Hepatocyte (in vitro differentiated cells): Measurements from ENCODE around the gene LSM11. TPM values are rescaled to one million over a fixed set of nuclear protein-coding genes. Genes with fewer than 3 reads are reported as not detected.
"Not testable (repeated sequence)": the region's sequence is repeated elsewhere in the genome, so short reads cannot be mapped to it uniquely, and the experiment has no call there.

Source experiments
- DNase-seq: peaks from one replicate; pipeline ENCODE4 v3.0.0-alpha.2; 2016; ENCODE audit warnings: low spot score
- H2AFZ ChIP-seq: fragments of 200-600 bp; sonication (generic); 2 replicates; pipeline ENCODE4 v1.6.0; 2016; ENCODE audit warnings: antibody characterized with exemption, mild to moderate bottlenecking
- H3K27ac ChIP-seq: fragments of 200-600 bp; sonication (generic); 2 replicates; pipeline ENCODE4 v1.5.1; 2016; ENCODE audit warnings: mild to moderate bottlenecking
- H3K27me3 ChIP-seq: fragments of 200-600 bp; sonication (generic); 2 replicates; pipeline ENCODE4 v1.6.1; 2016
- H3K36me3 ChIP-seq: fragments of 200-600 bp; sonication (generic); replicated peaks from 2 replicates; pipeline ENCODE4 v1.5.1; 2016; ENCODE audit warnings: low read depth; ENCODE audit not compliant: insufficient read depth
- H3K4me1 ChIP-seq: fragments of 200-600 bp; sonication (generic); 2 replicates; pipeline ENCODE4 v1.5.1; 2016; ENCODE audit warnings: mild to moderate bottlenecking, moderate library complexity; ENCODE audit not compliant: insufficient read depth
- H3K4me2 ChIP-seq: fragments of 200-600 bp; sonication (generic); 2 replicates; pipeline ENCODE4 v1.6.0; 2016
- H3K4me3 ChIP-seq: fragments of 200-600 bp; sonication (generic); 2 replicates; pipeline ENCODE4 v1.5.1; 2016; ENCODE audit warnings: mild to moderate bottlenecking
- H3K79me2 ChIP-seq: fragments of 200-600 bp; sonication (generic); 2 replicates; pipeline ENCODE4 v1.6.0; 2017; ENCODE audit warnings: mild to moderate bottlenecking
- H3K9me2 ChIP-seq: fragments of 200-600 bp; sonication (generic); replicated peaks from 2 replicates; pipeline ENCODE4 v1.6.0; 2017; ENCODE audit warnings: mild to moderate bottlenecking; ENCODE audit not compliant: insufficient read depth
- H3K9me3 ChIP-seq: fragments of 200-600 bp; sonication (generic); 2 replicates; pipeline ENCODE4 v1.5.1; 2016; ENCODE audit warnings: low read depth, mild to moderate bottlenecking
- H4K20me1 ChIP-seq: fragments of 200-600 bp; sonication (generic); 2 replicates; pipeline ENCODE4 v1.6.0; 2016; ENCODE audit warnings: mild to moderate bottlenecking; ENCODE audit not compliant: insufficient read depth, poor library complexity, severe bottlenecking
- EZH2 ChIP-seq: fragments of 200-600 bp; sonication (generic); IDR thresholded peaks from 2 replicates; pipeline ENCODE4 v1.6.1; 2016; ENCODE audit warnings: antibody characterized with exemption, mild to moderate bottlenecking, borderline replicate concordance
- EZH2phosphoT487 ChIP-seq: fragments of 200-600 bp; sonication (generic); IDR thresholded peaks from one replicate; pipeline ENCODE4 v1.6.1; 2018; ENCODE audit warnings: antibody characterized with exemption, mild to moderate bottlenecking, low read depth, moderate library complexity; ENCODE audit not compliant: unreplicated experiment, severe bottlenecking
- WGBS: methylation state at CpG from one replicate; pipeline ENCODE4 v1.1.6; 2016; ENCODE audit warnings: low lambda C conversion rate; ENCODE audit errors: missing lambda C conversion rate; 5-methylcytosine and 5-hydroxymethylcytosine counted together
- polyA plus RNA-seq: library from polyadenylated mRNA; unstranded; fragments of >200 nt; fragmentation: Nextera tagmentation; extraction: Ambion mirVana; gene quantifications from 2 replicates; pipeline ENCODE4 v1.2.1, GENCODE V29; 2016
- total RNA-seq: library from RNA; depleted of rRNA; stranded (reverse); fragments of >200 nt; gene quantifications from 2 replicates; pipeline ENCODE4 v1.2.3, GENCODE V29; 2014
- TF ChIP-seq, protein P1 (sequence below): fragments of 200-600 bp; sonication (generic); IDR thresholded peaks from 2 replicates; pipeline ENCODE4 v1.5.1; 2016; ENCODE audit warnings: antibody characterized with exemption, mild to moderate bottlenecking; ENCODE audit not compliant: poor library complexity

LSM11 gene
- total RNA-seq (4.7 and 6.4 TPM in 2 replicates), polyA plus RNA-seq (1.3 and 2.1 TPM in 2 replicates)

DNA sequence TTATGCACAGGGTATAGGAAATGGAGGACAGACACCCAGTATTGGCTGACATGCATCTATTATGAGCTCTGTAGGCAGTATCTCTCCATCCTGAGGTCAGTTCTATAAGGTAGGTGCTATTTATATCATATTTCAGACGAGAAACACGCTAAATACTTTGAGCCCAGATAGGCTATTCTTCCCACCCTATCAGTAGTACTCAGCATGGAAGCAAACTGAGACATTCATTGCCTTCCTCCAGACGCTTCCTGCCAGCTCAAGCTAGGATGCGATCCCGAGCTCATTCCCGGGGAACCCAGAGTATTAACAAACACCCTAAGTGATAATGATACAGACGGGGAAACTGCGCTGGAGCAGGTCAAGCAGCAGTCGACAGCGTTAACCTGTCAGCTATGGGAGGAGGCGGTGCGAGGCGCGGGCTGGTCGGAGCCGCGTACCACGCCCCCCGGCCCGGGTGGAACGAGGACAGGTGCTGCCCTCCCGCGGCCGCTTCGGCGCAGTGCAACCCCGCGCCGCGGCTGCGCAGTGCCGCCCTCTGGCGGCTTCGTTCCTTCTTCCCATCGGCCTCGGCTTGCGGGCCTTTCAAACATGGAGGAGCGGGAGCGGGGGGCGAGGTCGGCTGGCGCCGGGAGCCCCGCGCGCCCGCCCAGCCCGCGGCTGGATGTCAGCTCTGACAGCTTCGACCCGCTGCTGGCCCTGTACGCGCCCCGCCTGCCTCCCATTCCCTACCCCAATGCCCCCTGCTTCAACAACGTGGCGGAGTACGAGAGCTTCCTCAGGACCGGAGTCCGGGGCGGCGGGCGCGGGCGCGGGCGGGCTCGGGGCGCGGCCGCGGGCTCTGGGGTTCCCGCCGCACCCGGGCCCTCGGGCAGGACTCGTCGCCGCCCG is at the start of gene LSM11:
Gene LSM11, plus strand, starts transcription at position 550 of the 888 bp plus-strand sequence. Its CDS starts 39 bp downstream, at position 589.
- no peaks in the 10 kb centered on the region for H3K4me1 ChIP-seq
- H3K79me2 ChIP-seq = peaks cover 6% of the 10 kb centered on the region
- H2AFZ ChIP-seq = peak within 1 kb of the TSS; percentile 62
- no peaks in the 10 kb centered on the region for H3K9me2 ChIP-seq
- peak; percentile 94 for DNase-seq
- TF ChIP-seq EZH2 = no peak
- no peak for TF ChIP-seq EZH2phosphoT487
- TF ChIP-seq, protein P1, sequence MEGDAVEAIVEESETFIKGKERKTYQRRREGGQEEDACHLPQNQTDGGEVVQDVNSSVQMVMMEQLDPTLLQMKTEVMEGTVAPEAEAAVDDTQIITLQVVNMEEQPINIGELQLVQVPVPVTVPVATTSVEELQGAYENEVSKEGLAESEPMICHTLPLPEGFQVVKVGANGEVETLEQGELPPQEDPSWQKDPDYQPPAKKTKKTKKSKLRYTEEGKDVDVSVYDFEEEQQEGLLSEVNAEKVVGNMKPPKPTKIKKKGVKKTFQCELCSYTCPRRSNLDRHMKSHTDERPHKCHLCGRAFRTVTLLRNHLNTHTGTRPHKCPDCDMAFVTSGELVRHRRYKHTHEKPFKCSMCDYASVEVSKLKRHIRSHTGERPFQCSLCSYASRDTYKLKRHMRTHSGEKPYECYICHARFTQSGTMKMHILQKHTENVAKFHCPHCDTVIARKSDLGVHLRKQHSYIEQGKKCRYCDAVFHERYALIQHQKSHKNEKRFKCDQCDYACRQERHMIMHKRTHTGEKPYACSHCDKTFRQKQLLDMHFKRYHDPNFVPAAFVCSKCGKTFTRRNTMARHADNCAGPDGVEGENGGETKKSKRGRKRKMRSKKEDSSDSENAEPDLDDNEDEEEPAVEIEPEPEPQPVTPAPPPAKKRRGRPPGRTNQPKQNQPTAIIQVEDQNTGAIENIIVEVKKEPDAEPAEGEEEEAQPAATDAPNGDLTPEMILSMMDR = peak; percentile 99
- peak within 1 kb of the TSS; percentile 94 for H3K4me2 ChIP-seq
- H4K20me1 ChIP-seq = peaks cover 3% of the 10 kb centered on the region
- H3K9me3 ChIP-seq = no peaks in the 10 kb centered on the region
- no peaks in the 10 kb centered on the region for H3K36me3 ChIP-seq
- peak within 1 kb of the TSS; percentile 54 for H3K4me3 ChIP-seq
- no peaks in the 10 kb centered on the region for H3K27me3 ChIP-seq
- WGBS = 5% methylated on average over 32 of the region's 79 CpGs
- no peak within 1 kb of the TSS for H3K27ac ChIP-seq

DNA sequence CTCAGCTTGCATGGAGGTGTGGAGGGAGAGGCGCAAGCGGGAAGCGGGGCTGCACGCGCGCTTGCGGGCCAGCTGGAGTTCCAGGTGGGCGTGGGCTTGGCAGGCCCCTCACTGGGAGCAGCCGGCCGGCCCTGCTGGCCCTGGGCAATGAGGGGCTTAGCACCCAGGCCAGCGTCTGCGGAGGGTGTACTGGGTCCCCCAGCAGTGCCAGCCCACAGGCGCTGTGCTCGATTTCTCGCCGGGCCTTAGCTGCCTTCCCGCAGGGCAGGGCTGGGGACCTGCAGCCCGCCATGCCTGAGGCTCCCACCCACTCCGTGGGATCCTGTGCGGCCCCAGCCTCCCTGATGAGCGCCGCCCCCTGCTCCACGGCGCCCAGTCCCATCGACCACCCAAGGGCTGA is 49.7 kb upstream of the LSM11 start:
- not testable (repeated sequence) for H3K4me3 ChIP-seq, H3K27me3 ChIP-seq, H3K9me3 ChIP-seq, H4K20me1 ChIP-seq, H2AFZ ChIP-seq, H3K4me2 ChIP-seq, H3K27ac ChIP-seq, H3K36me3 ChIP-seq, H3K4me1 ChIP-seq, H3K9me2 ChIP-seq, DNase-seq, H3K79me2 ChIP-seq
- WGBS = 95% methylated on average over 25 of the region's 25 CpGs

DNA sequence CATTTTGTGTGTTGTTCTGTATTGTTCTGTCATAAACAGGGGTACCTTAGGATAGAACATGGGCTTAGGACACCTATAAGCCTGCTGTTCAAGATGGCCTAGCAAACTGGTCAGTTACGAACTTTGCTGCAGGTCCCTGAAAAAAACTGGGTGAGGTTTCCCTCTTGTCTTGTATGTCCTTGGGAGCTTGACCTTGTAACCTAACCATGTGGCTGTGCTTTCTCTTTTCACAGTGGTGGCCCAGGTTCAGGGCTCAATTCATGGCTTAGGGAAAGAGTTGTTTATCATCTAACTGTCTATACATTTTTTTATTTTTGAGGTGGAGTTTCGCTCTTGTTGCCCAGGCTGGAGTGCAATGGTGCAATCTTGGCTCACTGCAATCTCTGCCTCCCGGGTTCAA is 47.4 kb upstream of the LSM11 start:
- not testable (repeated sequence) for H3K4me1 ChIP-seq, H3K79me2 ChIP-seq, DNase-seq, H3K36me3 ChIP-seq, H4K20me1 ChIP-seq, H3K27me3 ChIP-seq, H3K9me3 ChIP-seq, H2AFZ ChIP-seq, H3K9me2 ChIP-seq, H3K4me3 ChIP-seq, H3K27ac ChIP-seq, H3K4me2 ChIP-seq
- 92% methylated on average over 3 of the region's 3 CpGs for WGBS

DNA sequence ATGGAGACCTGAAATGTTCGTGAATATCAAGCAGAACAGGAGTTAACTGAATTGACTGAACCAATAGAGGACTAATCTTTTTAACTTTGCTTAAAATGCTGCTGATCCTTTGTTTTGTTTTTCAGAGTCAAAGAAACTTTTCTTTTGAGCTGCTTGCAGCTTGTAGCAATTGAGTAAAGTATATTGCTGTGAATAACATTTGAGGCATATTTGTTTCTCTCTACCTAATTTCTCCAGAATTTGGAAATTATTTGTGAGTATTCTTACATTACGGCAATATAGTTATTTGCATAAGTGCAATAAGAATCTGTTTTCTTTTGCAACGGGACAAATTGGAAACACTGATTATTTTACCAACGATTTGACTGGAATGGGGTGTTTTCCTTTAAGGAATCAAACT is 44.8 kb upstream of the LSM11 start:
- not testable (repeated sequence) for H3K4me2 ChIP-seq, H3K9me2 ChIP-seq, H3K4me1 ChIP-seq, H3K4me3 ChIP-seq, H3K27me3 ChIP-seq, H2AFZ ChIP-seq, H3K79me2 ChIP-seq, H4K20me1 ChIP-seq, H3K27ac ChIP-seq, H3K36me3 ChIP-seq, DNase-seq, H3K9me3 ChIP-seq
- WGBS = 93% methylated on average over 4 of the region's 4 CpGs

DNA sequence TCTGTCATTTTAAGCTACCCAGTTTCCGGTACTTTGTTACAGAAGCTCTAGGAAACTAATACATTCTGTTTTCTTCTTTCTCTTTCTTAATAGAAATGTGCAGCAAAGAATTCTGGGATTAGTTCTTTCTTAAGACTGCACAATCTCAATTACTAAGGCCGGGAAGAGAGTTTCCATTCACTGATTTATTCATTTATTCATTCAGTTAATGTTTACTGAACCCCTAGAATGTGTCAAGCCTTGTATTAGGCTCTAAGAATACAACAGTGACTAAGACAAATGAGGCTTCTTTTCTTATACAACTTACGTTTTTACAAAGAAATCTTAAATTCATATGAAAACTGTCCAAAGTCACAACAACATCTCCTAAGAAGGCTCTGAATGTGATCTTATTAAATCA is 39.8 kb upstream of the LSM11 start:
- no peaks in the 10 kb centered on the region for H3K9me2 ChIP-seq
- peaks cover 5% of the 10 kb centered on the region for H3K4me1 ChIP-seq
- no peak overlapping the region for H3K4me3 ChIP-seq
- no peaks in the 10 kb centered on the region for H3K79me2 ChIP-seq
- H2AFZ ChIP-seq = no peak overlapping the region
- DNase-seq = no peak
- WGBS = 85% methylated on average over 3 of the region's 3 CpGs
- TF ChIP-seq EZH2phosphoT487 (no peak), EZH2 (no peak)
- TF ChIP-seq, protein P1 = no peak
- H3K27ac ChIP-seq = no peak overlapping the region
- H3K4me2 ChIP-seq = no peak overlapping the region
- H3K27me3 ChIP-seq = no peaks in the 10 kb centered on the region
- peaks cover 2% of the 10 kb centered on the region for H3K9me3 ChIP-seq
- H3K36me3 ChIP-seq = no peaks in the 10 kb centered on the region
- H4K20me1 ChIP-seq = no peaks in the 10 kb centered on the region
